Chondrocyte (in vitro differentiated cells): Measurements from ENCODE around the gene A3GALT2. TPM values are rescaled to one million over a fixed set of nuclear protein-coding genes. Genes with fewer than 3 reads are reported as not detected.

Source experiments
- DNase-seq: peaks from one replicate; pipeline ENCODE4 v3.0.0; 2021; ENCODE audit warnings: mixed read lengths, low spot score
- H3K27ac Mint-ChIP-seq: one replicate; pipeline ENCODE4 v1.8.0; 2021; ENCODE audit warnings: mild to moderate bottlenecking, moderate library complexity, mixed read lengths; ENCODE audit not compliant: unreplicated experiment
- H3K27me3 Mint-ChIP-seq: 2 replicates; pipeline ENCODE4 v1.8.0; 2021; ENCODE audit warnings: low read depth, mixed read lengths
- H3K36me3 Mint-ChIP-seq: 2 replicates; pipeline ENCODE4 v1.8.0; 2021; ENCODE audit warnings: low read depth, mixed read lengths
- H3K4me1 Mint-ChIP-seq: 2 replicates; pipeline ENCODE4 v1.8.0; 2021; ENCODE audit warnings: low read depth, mild to moderate bottlenecking, mixed read lengths
- H3K4me3 Mint-ChIP-seq: one replicate; pipeline ENCODE4 v1.8.0; 2021; ENCODE audit warnings: mild to moderate bottlenecking, moderate library complexity, mixed read lengths; ENCODE audit not compliant: unreplicated experiment
- H3K9me3 Mint-ChIP-seq: 2 replicates; pipeline ENCODE4 v1.8.0; 2021; ENCODE audit warnings: low read depth, mixed read lengths
- total RNA-seq: library from RNA; stranded (reverse); gene quantifications from 3 replicates; pipeline ENCODE4 v1.2.1, GENCODE V29; 2021
- TF ChIP-seq, protein P1 (sequence below): fragments of 200-600 bp; sonication (generic); IDR thresholded peaks from 2 replicates; pipeline ENCODE4 v1.5.0; 2021; ENCODE audit warnings: antibody characterized with exemption, mild to moderate bottlenecking, moderate library complexity

A3GALT2 gene
- total RNA-seq, 1 donor from 2014 or later = 0.27 TPM

DNA sequence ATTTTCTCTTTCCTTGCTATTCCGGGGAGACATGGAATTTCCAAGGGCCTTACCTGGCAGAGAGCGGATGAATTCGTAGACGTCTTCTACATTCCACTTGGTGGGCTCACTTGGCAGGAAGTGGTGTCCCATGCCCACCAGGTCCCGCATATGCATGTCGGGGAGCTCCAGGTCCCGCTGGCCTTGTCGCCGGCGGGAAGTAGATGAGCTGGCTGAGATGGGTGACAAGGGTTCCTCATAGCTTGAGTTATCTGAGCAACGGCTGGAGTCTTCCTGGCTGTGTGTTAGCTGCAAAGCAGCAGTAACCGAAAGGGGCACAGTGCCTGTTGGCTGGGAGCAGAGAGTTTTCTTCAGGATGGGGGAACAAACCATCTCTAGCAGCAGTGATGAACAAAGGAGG is 7.9 kb upstream of the A3GALT2 start:
- Mint-ChIP-seq H3K4me3 (no peak overlapping the region), H3K4me1 (peaks cover 46% of the 10 kb centered on the region), H3K9me3 (no peaks in the 10 kb centered on the region), H3K27ac (peak overlapping the region; percentile 63), H3K27me3 (no peaks in the 10 kb centered on the region), H3K36me3 (peaks cover 52% of the 10 kb centered on the region)
- TF ChIP-seq, protein P1, sequence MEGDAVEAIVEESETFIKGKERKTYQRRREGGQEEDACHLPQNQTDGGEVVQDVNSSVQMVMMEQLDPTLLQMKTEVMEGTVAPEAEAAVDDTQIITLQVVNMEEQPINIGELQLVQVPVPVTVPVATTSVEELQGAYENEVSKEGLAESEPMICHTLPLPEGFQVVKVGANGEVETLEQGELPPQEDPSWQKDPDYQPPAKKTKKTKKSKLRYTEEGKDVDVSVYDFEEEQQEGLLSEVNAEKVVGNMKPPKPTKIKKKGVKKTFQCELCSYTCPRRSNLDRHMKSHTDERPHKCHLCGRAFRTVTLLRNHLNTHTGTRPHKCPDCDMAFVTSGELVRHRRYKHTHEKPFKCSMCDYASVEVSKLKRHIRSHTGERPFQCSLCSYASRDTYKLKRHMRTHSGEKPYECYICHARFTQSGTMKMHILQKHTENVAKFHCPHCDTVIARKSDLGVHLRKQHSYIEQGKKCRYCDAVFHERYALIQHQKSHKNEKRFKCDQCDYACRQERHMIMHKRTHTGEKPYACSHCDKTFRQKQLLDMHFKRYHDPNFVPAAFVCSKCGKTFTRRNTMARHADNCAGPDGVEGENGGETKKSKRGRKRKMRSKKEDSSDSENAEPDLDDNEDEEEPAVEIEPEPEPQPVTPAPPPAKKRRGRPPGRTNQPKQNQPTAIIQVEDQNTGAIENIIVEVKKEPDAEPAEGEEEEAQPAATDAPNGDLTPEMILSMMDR = no peak
- DNase-seq = no peak

DNA sequence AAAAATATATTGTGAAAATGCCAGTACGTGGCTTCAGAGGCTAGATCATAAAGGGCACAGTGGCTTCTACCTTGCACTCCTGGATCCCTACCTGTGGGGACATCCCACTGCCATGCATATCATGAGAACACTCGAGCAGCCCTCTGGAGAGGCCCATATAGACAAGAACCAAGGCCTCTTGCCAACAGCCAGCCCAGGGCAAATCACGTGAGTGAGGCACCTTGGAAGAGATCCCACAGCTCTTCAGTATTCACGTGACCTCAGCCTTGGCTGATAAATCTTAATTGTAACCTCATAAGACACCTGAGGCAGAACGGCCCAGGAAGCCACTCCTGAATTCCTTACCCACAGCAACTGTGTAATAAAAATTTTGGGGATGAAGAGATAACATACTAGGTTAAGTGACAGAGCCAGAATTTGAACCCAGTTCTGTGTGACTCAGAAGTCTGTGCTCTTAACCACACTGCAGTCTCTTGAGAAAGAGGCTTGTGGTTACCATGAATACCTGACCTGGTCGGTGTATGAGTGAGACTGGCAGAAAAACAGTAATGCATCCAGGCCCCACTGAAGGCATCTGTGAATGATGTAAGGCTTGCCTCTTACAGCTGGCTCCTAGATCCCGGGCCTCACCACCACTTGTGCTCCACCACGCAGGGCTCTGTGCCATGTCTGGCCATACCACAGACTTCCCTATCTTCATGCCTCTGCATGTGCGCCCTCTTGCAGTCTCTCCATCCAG is 6.9 kb upstream of the A3GALT2 start:
- Mint-ChIP-seq H3K27ac (peak overlapping the region; percentile 27), H3K4me3 (no peak overlapping the region), H3K4me1 (peaks cover 36% of the 10 kb centered on the region), H3K27me3 (no peaks in the 10 kb centered on the region), H3K9me3 (no peaks in the 10 kb centered on the region), H3K36me3 (peaks cover 53% of the 10 kb centered on the region)
- no peak for DNase-seq
- TF ChIP-seq, protein P1 = no peak

DNA sequence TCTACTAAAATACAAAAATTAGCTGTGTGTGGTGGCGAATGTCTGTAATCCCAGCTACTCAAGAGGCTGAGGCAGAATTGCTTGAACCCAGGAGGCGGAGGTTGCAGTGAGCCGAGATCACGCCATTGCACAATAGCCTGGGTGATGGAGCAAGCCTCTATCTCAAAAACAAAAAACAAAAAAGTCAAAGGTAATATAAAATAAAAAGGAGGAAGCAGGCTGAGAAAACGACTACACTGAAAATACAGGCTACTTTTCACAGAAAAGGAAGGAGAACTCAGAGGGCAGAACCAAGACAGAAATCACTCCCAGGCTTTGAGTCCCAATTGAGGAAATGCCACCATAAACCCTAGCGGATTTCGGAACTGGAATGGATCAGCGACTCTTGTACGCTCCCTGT is 5.9 kb upstream of the A3GALT2 start:
- Mint-ChIP-seq H3K4me3 (no peak overlapping the region), H3K36me3 (peaks cover 49% of the 10 kb centered on the region), H3K9me3 (no peaks in the 10 kb centered on the region), H3K27ac (no peak overlapping the region), H3K27me3 (no peaks in the 10 kb centered on the region), H3K4me1 (peaks cover 26% of the 10 kb centered on the region)
- no peak for DNase-seq
- TF ChIP-seq, protein P1 = no peak

DNA sequence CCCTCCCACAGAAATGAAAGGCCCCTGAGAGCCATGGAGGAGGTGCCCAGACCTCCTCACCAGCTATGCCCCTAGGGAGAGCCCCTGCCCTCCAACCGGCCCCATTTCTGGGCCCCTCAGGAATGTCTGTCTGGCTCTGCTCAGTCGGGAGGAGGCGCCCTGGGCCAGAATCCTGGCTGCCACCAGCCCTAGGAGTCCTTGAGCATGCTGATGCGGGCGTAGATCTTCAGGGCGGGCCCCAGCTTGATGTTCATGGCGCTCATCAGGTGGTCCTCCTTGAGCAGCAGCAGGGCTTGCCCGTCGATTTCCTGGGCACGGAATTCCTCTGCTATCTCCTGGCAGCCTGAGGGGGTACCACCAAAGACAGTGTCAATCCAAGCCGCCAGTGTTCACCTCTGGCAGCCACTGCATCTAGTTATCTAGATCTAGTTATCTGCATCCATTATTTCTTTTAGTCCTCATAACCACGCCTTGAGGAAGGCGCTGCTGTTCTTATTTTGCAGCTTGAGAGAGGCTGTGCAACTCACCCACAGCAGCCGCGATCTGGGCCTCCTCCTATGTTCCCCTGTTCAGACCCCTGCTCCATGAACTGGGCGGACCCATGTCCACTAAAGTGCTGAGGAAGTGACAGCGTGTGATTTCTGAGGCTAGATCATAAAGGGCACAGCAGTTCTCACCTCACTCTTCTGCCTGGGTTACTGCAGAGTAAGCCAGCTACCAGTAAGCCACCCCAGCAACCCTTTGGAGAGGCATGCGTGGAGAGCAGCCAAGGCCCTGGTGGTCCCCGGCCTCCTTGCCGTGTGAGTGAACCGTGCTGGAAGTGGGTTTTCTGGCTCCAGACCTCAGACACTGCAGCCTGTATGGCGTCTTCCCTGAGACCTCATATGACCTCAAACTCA is 4.0 kb upstream of the A3GALT2 start:
- Mint-ChIP-seq H3K4me3 (no peak overlapping the region), H3K27me3 (no peaks in the 10 kb centered on the region), H3K36me3 (peaks cover 47% of the 10 kb centered on the region), H3K9me3 (no peaks in the 10 kb centered on the region), H3K4me1 (peaks cover 21% of the 10 kb centered on the region), H3K27ac (no peak overlapping the region)
- peak; percentile 74 for DNase-seq
- TF ChIP-seq, protein P1 = no peak

DNA sequence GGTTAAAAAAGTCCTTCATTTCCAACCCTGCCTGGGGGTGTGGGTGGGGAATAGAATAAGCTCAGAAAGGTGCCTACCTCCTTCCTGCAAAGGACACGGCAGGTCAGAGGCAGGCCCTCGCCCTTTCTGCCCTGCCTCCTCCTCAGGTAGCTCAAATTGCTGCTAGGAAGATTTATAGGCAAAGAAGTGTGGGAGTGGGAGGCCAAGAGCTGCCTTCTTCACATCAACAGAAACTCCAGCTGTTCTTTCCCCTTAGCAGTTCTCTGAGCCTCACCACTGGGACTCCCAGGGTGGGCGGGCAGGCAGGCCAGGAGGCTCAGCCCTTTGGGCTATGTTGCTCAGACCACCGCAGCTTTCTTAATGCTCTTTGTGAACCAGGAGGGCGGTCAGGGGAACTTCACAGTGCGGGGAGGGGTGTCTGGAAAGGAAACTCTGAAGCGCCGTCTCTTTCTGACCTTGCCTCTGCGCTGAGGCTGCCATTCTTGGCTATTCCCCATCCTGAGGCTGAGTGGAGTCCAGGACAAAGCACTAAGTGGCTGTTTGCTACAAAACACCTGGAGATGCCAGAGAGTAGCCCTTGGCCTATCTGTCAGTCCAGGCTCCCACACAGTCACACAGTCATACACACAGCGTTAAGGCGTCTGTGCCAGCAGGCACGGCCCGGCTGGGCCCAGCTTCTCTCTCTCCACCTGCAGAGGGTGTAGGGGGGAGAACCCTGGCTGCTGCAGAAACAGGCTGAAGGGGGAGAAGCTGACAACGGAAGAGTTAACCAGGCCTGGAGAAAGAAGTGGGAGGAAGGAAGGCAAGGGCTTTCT is 3.0 kb upstream of the A3GALT2 start:
- Mint-ChIP-seq H3K27ac (no peak overlapping the region), H3K36me3 (peaks cover 38% of the 10 kb centered on the region), H3K9me3 (no peaks in the 10 kb centered on the region), H3K4me3 (no peak overlapping the region), H3K27me3 (no peaks in the 10 kb centered on the region), H3K4me1 (peaks cover 13% of the 10 kb centered on the region)
- peak; percentile 53 for DNase-seq
- TF ChIP-seq, protein P1 = no peak
